ENCODE measurements around the gene HCN3. TPM values are rescaled to one million over a fixed set of nuclear protein-coding genes. Genes with fewer than 3 reads are reported as not detected.
A peak's percentile ranks its signal among the peaks of the same experiment; 100 is the strongest.

The HCN3 gene
- total RNA-seq, 2 experiments from 2014 or later: 3.7 to 4.9 TPM

DNA sequence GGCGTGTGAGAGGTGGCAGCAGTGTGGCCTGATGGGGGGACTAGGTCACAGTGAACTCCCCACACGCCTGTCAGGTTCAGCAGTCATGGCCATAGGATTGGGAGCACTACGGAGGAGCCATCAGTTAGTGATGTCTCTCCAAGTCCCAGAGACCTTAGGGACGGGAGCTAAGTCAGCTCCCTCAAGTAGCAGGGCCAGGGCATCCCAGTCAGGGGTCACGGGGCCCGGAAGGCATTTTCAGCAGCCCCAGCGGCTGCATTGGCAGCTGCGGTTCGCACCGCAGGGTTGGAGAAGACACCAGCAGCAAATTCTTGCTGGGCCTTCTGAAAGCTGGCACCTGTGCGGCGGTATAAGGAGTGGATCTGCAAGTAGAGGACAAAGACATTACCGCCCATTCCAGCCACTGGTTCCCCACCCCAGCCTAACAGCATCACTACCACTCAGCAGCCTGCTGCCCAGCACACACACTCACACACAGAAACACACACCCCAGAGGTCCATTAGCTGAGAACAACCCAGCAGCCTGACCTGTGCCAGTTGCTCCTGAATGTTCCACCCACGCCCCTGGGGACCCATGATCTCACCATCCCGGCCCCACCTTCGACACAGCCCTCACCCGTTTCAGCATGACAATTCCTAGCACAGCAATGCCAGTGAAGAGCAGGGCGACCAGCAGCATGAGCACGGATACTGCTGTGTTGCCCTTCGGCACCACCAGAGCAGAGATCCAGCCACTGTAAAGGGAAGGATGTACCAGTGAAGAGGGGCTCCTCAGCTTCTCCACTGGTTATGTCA lies 21.0 kb upstream of the HCN3 start:
- H3K4me1 Mint-ChIP-seq: peaks cover 47% of the 10 kb centered on the region

DNA sequence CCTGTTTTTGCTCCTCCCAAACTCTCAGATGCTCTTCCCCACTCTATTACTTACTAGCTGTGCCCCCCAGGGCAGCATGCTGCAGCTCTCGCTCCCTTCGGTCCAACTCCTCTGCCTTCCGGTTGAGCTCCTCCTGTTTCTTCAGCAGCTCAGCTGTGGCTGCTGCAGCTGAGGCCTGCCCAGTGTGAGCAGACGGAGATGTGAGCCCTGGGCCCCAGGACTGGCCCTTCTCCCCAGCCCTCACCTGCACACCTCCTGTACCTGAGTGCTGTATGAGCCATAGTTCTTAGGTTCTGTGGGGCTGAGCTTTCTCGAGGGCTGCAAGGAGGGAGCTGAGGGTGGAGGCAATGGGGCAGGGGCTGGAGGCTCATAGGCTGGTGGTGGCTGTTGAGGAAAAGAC lies 17.0 kb upstream of the HCN3 start:
- no peaks in the 10 kb centered on the region for H3K9me3 Mint-ChIP-seq
- peak overlapping the region; percentile 25 for H3K27ac Mint-ChIP-seq
- H3K4me3 Mint-ChIP-seq: peak overlapping the region; percentile 98
- H3K36me3 Mint-ChIP-seq (ENCODE audit: low read depth): peaks cover 72% of the 10 kb centered on the region
- ChIA-PET CTCF (interaction anchor here (5.1 kb wide), 1 partner anchor 10 kb away, joined by 91 read pairs; no protein-coding TSS in a partner anchor), POLR2A (interaction anchor here (0.6 to 4.2 kb wide), 7 partner anchors 10 to 362 kb away, joined by 3 to 57 read pairs (median 4); partner anchors contain the start of genes CLK2, KRTCAP2 and RUSC1)
- DNase-seq: no peak
- no peaks in the 10 kb centered on the region for H3K27me3 Mint-ChIP-seq
- H3K4me1 Mint-ChIP-seq: peaks cover 53% of the 10 kb centered on the region

More for the DNA sequence above, 21.0 kb upstream of the HCN3 start:
- ChIA-PET CTCF (interaction anchor here (1.5 to 1.6 kb wide), 2 partner anchors 10 to 83 kb away, joined by 3 to 5 read pairs; partner anchors contain the start of gene KRTCAP2), POLR2A (interaction anchor here (1.0 to 2.2 kb wide), 5 partner anchors 12 to 67 kb away, joined by 3 to 11 read pairs (median 3); no protein-coding TSS in a partner anchor)
- H3K4me3 Mint-ChIP-seq: peak overlapping the region; percentile 72
- H3K9me3 Mint-ChIP-seq: no peaks in the 10 kb centered on the region
- peaks cover 35% of the 10 kb centered on the region for H3K36me3 Mint-ChIP-seq (ENCODE audit: low read depth)
- peak overlapping the region; percentile 17 for H3K27ac Mint-ChIP-seq
- no peaks in the 10 kb centered on the region for H3K27me3 Mint-ChIP-seq
- no peak for DNase-seq

- CTCF ChIA-PET: interaction anchor here (0.6 to 5.1 kb wide), 6 partner anchors 11 to 84 kb away, joined by 3 to 91 read pairs (median 6); partner anchors contain the start of gene CLK2
- peaks cover 50% of the 10 kb centered on the region for H3K4me1 Mint-ChIP-seq
- H3K27me3 Mint-ChIP-seq: no peaks in the 10 kb centered on the region
- H3K27ac Mint-ChIP-seq: peak overlapping the region; percentile 91
- peaks cover 80% of the 10 kb centered on the region for H3K36me3 Mint-ChIP-seq (ENCODE audit: low read depth)
- H3K4me3 Mint-ChIP-seq: peak overlapping the region; percentile 98
- DNase-seq: peak; percentile 25
- H3K9me3 Mint-ChIP-seq: no peaks in the 10 kb centered on the region
- POLR2A ChIA-PET: interaction anchor here (0.8 to 4.2 kb wide), 14 partner anchors 9 to 348 kb away, joined by 3 to 57 read pairs (median 6); partner anchors contain the start of genes CLK2, FDPS and KRTCAP2
Measured at GRCh38 chr1:155261493-155261851, 15.8 kb upstream of the HCN3 start.

- DNase-seq: peak; percentile 90
- ChIA-PET POLR2A (interaction anchor here (0.8 to 4.2 kb wide), 14 partner anchors 8 to 347 kb away, joined by 3 to 57 read pairs (median 6); partner anchors contain the start of genes CLK2, FDPS and KRTCAP2), CTCF (interaction anchor here (0.6 to 5.1 kb wide), 7 partner anchors 10 to 174 kb away, joined by 3 to 91 read pairs (median 4); partner anchors contain the start of genes CLK2 and THBS3)
- H3K4me3 Mint-ChIP-seq: peak within 1 kb of the TSS; percentile 98
- peak within 1 kb of the TSS; percentile 91 for H3K27ac Mint-ChIP-seq
- H3K36me3 Mint-ChIP-seq (ENCODE audit: low read depth): peaks cover 80% of the 10 kb centered on the region
- peaks cover 44% of the 10 kb centered on the region for H3K4me1 Mint-ChIP-seq
- no peaks in the 10 kb centered on the region for H3K9me3 Mint-ChIP-seq
- H3K27me3 Mint-ChIP-seq: no peaks in the 10 kb centered on the region
Measured at GRCh38 chr1:155261852-155262673, 15.2 kb upstream of the HCN3 start, which contains the start of gene SCAMP3. Gene SCAMP3 (minus strand): TSS chr1:155262360. CDS start chr1:155262151, 209 bp downstream.

DNA sequence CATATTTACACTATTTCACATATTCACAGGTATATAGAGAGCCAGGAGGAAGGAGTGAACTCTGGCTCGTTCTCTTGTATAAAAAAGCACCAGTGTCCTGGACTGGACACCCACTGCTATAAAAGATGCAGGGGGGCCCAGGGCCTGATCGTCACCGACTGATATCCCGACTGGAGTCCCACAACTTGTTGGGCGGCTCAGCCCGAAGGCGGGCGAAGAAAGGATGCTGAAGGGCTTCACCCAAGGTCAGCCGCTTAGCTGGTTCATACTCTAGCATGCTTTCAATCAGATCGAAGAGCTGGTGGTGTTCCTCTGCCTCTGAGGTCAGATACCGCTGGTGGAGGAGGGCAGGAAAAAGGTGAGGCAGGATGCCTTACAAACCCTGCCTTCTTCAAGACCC lies 14.2 kb upstream of the HCN3 start:
- peak overlapping the region; percentile 1 for H3K4me3 Mint-ChIP-seq
- H3K27ac Mint-ChIP-seq: peak overlapping the region; percentile 91
- peaks cover 43% of the 10 kb centered on the region for H3K4me1 Mint-ChIP-seq
- POLR2A ChIA-PET: interaction anchor here (4.2 kb wide), 1 partner anchor 9 kb away, joined by 57 read pairs; the partner anchor contains the start of gene CLK2
- peaks cover 84% of the 10 kb centered on the region for H3K36me3 Mint-ChIP-seq (ENCODE audit: low read depth)
- DNase-seq: no peak
- no peaks in the 10 kb centered on the region for H3K27me3 Mint-ChIP-seq
- CTCF ChIA-PET: interaction anchor here (1.0 to 1.8 kb wide), 2 partner anchors 10 to 12 kb away, joined by 3 to 12 read pairs; partner anchors contain the start of gene CLK2
- no peaks in the 10 kb centered on the region for H3K9me3 Mint-ChIP-seq

DNA sequence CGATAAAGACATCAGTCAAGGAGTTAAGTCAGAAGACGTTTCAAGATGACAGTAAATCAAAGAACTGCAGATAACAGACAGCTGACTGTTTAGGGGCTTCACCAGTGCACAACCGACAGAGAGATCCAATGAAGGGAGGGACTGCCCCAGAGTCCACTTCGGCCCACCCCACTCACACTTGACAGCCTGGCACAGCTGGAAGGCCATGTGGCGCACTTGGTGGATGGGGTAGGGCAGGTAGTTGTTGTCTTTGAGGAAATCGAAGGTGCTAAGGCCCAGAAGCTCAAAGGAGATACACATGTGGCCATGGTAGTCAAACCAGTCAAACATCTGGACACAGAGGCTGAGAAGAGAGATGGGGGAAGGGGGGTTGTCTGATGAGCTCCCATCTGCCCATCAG lies 10.7 kb upstream of the HCN3 start:
- Mint-ChIP-seq H3K9me3 (no peaks in the 10 kb centered on the region), H3K36me3 (ENCODE audit: low read depth) (peaks cover 93% of the 10 kb centered on the region), H3K27ac (no peak overlapping the region), H3K4me3 (no peak overlapping the region), H3K27me3 (no peaks in the 10 kb centered on the region), H3K4me1 (peaks cover 36% of the 10 kb centered on the region)
- no peak for DNase-seq
- ChIA-PET POLR2A (interaction anchor here (1.7 kb wide), 1 partner anchor 22 kb away, joined by 4 read pairs; no protein-coding TSS in a partner anchor), CTCF (interaction anchor here (1.4 to 3.4 kb wide), 3 partner anchors 10 to 57 kb away, joined by 5 to 29 read pairs (median 5); no protein-coding TSS in a partner anchor)

- Mint-ChIP-seq H3K9me3 (no peaks in the 10 kb centered on the region), H3K36me3 (ENCODE audit: low read depth) (peaks cover 88% of the 10 kb centered on the region), H3K4me1 (peaks cover 34% of the 10 kb centered on the region), H3K27ac (no peak overlapping the region), H3K27me3 (no peaks in the 10 kb centered on the region), H3K4me3 (no peak overlapping the region)
- ChIA-PET CTCF (interaction anchor here (1.4 to 3.4 kb wide), 2 partner anchors 11 to 17 kb away, joined by 5 to 29 read pairs; no protein-coding TSS in a partner anchor), POLR2A (interaction anchor here (1.1 to 1.7 kb wide), 2 partner anchors 17 to 23 kb away, joined by 3 to 4 read pairs; no protein-coding TSS in a partner anchor)
- no peak for DNase-seq
Measured at GRCh38 chr1:155267373-155267772, 9.9 kb upstream of the HCN3 start.

GRCh38 chr1:155268630-155269029 lies 8.6 kb upstream of the HCN3 start:
- peaks cover 84% of the 10 kb centered on the region for H3K36me3 Mint-ChIP-seq (ENCODE audit: low read depth)
- POLR2A ChIA-PET: interaction anchor here (1.4 kb wide), 1 partner anchor 23 kb away, joined by 3 read pairs; no protein-coding TSS in a partner anchor
- peaks cover 29% of the 10 kb centered on the region for H3K4me1 Mint-ChIP-seq
- no peak for DNase-seq
- CTCF ChIA-PET: no interaction called here
- no peak overlapping the region for H3K4me3 Mint-ChIP-seq
- H3K9me3 Mint-ChIP-seq: no peaks in the 10 kb centered on the region
- no peaks in the 10 kb centered on the region for H3K27me3 Mint-ChIP-seq
- no peak overlapping the region for H3K27ac Mint-ChIP-seq

DNA sequence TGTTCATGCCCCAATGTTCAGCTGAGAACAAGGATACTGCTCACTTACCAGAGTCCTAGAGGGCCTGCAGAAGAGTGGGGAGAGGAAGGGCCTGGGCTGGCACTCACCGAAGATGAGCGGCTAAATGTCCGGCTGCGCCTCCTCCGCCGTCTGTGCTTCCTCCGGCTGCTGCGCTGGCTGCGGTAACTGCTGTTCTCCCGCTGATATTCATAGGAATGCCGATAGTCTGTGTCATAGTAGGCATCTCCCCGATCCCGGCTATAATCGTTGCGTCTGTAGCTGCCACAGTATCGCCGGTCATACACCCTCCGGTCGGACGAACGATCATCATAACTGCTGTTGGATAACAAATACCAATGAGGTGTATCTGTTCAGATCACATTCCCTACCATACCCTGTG lies 7.9 kb upstream of the HCN3 start:
- CTCF ChIA-PET: interaction anchor here (1.7 kb wide), 1 partner anchor 18 kb away, joined by 5 read pairs; no protein-coding TSS in a partner anchor
- Mint-ChIP-seq H3K4me1 (peaks cover 31% of the 10 kb centered on the region), H3K36me3 (ENCODE audit: low read depth) (peaks cover 76% of the 10 kb centered on the region), H3K27me3 (no peaks in the 10 kb centered on the region), H3K4me3 (no peak overlapping the region), H3K9me3 (no peaks in the 10 kb centered on the region), H3K27ac (no peak overlapping the region)
- POLR2A ChIA-PET: interaction anchor here (0.7 to 1.4 kb wide), 2 partner anchors 24 to 1059 kb away, joined by 3 read pairs; no protein-coding TSS in a partner anchor
- no peak for DNase-seq

DNA sequence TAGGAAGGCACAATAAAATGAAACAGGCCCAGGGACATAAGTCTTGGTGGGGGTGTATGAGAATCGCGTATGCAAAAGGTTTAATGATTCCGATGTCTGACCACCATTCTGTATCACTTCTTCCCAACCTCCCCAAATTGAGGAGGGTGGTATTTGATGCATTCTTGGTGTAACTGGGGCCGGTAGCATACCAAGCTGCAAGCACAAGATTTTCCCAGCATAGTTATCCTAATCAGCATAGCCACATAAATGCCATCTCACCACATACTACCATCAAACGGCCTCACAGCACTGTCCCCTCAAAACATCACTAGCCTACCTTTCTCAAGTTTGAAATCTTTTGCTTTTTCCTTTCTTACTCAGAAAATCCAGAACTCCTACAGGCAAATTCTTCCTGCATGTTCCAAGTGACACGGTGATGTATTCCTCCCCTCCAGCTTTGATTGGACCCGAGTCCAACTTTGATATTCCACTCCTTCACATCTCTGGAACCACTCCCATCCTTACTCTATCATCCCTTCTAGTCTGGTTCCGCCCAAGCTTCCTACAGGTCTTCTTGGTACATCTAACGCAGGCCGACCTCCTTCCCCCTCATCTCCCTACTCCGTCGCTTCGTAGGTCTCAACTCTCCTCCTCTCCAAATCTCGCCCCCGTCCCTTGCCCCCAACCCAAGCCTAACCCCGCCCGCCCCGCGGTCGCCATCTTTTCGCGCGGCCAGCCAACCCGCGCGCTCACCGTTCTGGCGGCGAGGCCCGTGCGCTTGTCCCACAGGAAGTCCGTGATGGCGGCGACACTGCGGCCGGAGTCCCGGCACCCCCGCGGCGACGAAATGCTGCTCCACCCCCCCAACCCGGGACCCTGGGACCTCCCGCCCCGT lies 4.6 kb upstream of the HCN3 start:
- H3K4me1 Mint-ChIP-seq: peaks cover 44% of the 10 kb centered on the region
- CTCF ChIA-PET: interaction anchor here (0.7 to 2.6 kb wide), 6 partner anchors 9 to 157 kb away, joined by 3 to 29 read pairs (median 8); partner anchors contain the start of genes KRTCAP2 and SCAMP3
- no peak for DNase-seq

More for the DNA sequence above, 4.6 kb upstream of the HCN3 start:
- Mint-ChIP-seq H3K4me3 (peak overlapping the region; percentile 98), H3K27ac (peak overlapping the region; percentile 90), H3K36me3 (ENCODE audit: low read depth) (peaks cover 46% of the 10 kb centered on the region), H3K27me3 (no peaks in the 10 kb centered on the region), H3K9me3 (no peaks in the 10 kb centered on the region)
- POLR2A ChIA-PET: interaction anchor here (0.8 to 3.2 kb wide), 19 partner anchors 11 to 100 kb away, joined by 3 to 57 read pairs (median 6); partner anchors contain the start of genes ENTREP3, FDPS, KRTCAP2 and SCAMP3
